Measurements from ENCODE around the gene PPP1R8.

GRCh38 chr1:27849951-27850350 lies 19.4 kb downstream of the PPP1R8 start:
- no peak for TF ChIP-seq POLR2A (IDR thresholded peaks at IDR 0.05)
- TF ChIP-seq, protein P1, sequence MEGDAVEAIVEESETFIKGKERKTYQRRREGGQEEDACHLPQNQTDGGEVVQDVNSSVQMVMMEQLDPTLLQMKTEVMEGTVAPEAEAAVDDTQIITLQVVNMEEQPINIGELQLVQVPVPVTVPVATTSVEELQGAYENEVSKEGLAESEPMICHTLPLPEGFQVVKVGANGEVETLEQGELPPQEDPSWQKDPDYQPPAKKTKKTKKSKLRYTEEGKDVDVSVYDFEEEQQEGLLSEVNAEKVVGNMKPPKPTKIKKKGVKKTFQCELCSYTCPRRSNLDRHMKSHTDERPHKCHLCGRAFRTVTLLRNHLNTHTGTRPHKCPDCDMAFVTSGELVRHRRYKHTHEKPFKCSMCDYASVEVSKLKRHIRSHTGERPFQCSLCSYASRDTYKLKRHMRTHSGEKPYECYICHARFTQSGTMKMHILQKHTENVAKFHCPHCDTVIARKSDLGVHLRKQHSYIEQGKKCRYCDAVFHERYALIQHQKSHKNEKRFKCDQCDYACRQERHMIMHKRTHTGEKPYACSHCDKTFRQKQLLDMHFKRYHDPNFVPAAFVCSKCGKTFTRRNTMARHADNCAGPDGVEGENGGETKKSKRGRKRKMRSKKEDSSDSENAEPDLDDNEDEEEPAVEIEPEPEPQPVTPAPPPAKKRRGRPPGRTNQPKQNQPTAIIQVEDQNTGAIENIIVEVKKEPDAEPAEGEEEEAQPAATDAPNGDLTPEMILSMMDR (IDR thresholded peaks at IDR 0.05), result no peak
